ENCODE measurements around the gene S100A11.

S100A11 gene

DNA sequence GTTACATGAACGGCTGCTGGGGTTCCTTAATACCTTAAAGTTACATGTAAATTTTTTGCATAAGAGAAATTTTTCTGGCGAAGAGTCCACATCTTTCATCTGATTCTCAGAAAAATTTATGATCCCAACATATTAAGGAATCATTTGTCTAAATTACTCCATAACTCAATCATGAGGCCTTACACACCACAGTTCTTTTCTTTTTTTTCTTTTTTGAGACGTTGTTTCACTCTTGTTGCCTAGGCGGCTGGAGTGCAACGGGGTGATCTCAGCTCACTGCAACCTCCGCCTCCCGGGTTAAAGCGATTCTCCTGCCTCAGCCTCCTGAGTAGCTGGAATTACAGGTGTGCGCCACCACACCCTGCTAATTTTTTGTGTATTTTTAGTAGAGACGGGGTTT, 2.1 kb upstream of the S100A11 start:
- H4K8ac ChIP-seq (ENCODE audit: low read depth, low read length) = no peak overlapping the region
- H2BK120ac ChIP-seq (ENCODE audit: low read depth, low read length) = no peak overlapping the region
- no peak overlapping the region for H2AK5ac ChIP-seq (ENCODE audit: low read length)
- H3K79me2 ChIP-seq (ENCODE audit: control insufficient read depth, insufficient read depth, low read length) = peaks cover 6% of the 10 kb centered on the region
- no peak overlapping the region for H3K4me2 ChIP-seq (ENCODE audit: low read length)
- H3K18ac ChIP-seq (ENCODE audit: low read length) = no peak overlapping the region
- H3K79me1 ChIP-seq (ENCODE audit: low read length) = peaks cover under 1% of the 10 kb centered on the region
- WGBS (ENCODE audit: extremely low coverage, insufficient coverage, low lambda C conversion rate) = no CpG with 5 or more reads among the region's 10 CpGs
- H3K23ac ChIP-seq (ENCODE audit: low read length) = no peak overlapping the region
- no peaks in the 10 kb centered on the region for H3K36me3 ChIP-seq (ENCODE audit: control insufficient read depth, insufficient read depth, low read length)
- no peaks in the 10 kb centered on the region for H3K27me3 ChIP-seq (ENCODE audit: insufficient read depth, low read length, poor library complexity)
- H4K5ac ChIP-seq (ENCODE audit: low read length) = no peak overlapping the region
- H2BK5ac ChIP-seq (ENCODE audit: low read length) = no peak overlapping the region
- no peak overlapping the region for H3K56ac ChIP-seq (ENCODE audit: low read length)
- no peak overlapping the region for H3K4me3 ChIP-seq (ENCODE audit: low read length)
- DNase-seq = no peak
- H2BK15ac ChIP-seq (replicated peaks; ENCODE audit: low read depth) = no peak overlapping the region
- no peak overlapping the region for H3K4ac ChIP-seq (ENCODE audit: low read depth, low read length)
- peaks cover 3% of the 10 kb centered on the region for H3K4me1 ChIP-seq (ENCODE audit: control insufficient read depth, low read depth, low read length)
- no peak overlapping the region for H3K9ac ChIP-seq (ENCODE audit: low read length)
- H3K27ac ChIP-seq (ENCODE audit: low read depth, low read length) = no peak overlapping the region

DNA sequence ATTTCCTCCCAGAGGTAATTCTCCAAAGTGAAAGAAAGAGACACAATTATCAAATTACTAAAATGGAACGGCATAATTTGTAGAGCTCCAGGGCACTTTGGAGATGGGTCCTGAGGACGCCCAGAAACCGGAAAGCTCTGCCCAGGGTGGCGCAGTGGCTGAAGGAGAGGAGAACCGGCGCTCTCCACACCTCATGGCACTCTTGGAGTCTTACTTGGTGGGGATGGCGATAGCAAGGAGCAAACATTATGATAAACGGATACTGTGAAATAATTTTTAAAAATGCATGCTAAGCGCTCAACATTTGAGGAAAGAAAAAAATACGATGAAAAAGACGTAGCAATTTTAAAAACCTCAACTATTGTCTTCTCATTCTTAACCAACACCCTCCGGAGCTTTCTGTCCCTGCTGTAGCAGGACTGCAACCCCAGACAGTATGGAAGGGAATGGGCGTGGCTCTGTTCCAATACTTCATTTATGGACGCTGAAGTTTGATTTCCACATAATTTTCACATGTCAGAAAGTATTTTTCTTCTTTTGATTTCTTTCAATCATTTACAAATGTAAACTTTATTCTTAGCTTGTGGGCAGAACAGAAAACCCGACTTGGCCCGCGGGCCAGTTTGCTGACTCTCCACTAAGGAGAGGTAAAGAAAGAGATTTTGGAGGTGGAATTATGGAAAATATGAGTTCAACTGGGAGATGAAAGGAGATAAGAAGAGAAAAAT, 1.1 kb downstream of the S100A11 start:
- Histone ChIP-seq H4K5ac (ENCODE audit: low read length) (no peak overlapping the region), H3K4me2 (ENCODE audit: low read length) (peak overlapping the region; percentile 69), H3K56ac (ENCODE audit: low read length) (peak overlapping the region; percentile 99), H2AK5ac (ENCODE audit: low read length) (no peak overlapping the region), H2BK120ac (ENCODE audit: low read depth, low read length) (peak overlapping the region; percentile 92), H2BK5ac (ENCODE audit: low read length) (peak overlapping the region; percentile 87), H3K18ac (ENCODE audit: low read length) (peak overlapping the region; percentile 96), H3K36me3 (ENCODE audit: control insufficient read depth, insufficient read depth, low read length) (peaks cover 12% of the 10 kb centered on the region), H4K8ac (ENCODE audit: low read depth, low read length) (peak overlapping the region; percentile 83), H3K27ac (ENCODE audit: low read depth, low read length) (peak overlapping the region; percentile 99), H3K9ac (ENCODE audit: low read length) (peak overlapping the region; percentile 99), H3K4me3 (ENCODE audit: low read length) (peak overlapping the region; percentile 89), H3K4ac (ENCODE audit: low read depth, low read length) (peak overlapping the region; percentile 98), H3K23ac (ENCODE audit: low read length) (no peak overlapping the region), H3K4me1 (ENCODE audit: control insufficient read depth, low read depth, low read length) (peaks cover 3% of the 10 kb centered on the region), H3K79me2 (ENCODE audit: control insufficient read depth, insufficient read depth, low read length) (peaks cover 6% of the 10 kb centered on the region), H2BK15ac (replicated peaks; ENCODE audit: low read depth) (peak overlapping the region; percentile 27), H3K27me3 (ENCODE audit: insufficient read depth, low read length, poor library complexity) (no peaks in the 10 kb centered on the region), H3K79me1 (ENCODE audit: low read length) (peaks cover 6% of the 10 kb centered on the region)
- WGBS (ENCODE audit: extremely low coverage, insufficient coverage, low lambda C conversion rate) = no CpG with 5 or more reads among the region's 17 CpGs
- peak; percentile 61 for DNase-seq

DNA sequence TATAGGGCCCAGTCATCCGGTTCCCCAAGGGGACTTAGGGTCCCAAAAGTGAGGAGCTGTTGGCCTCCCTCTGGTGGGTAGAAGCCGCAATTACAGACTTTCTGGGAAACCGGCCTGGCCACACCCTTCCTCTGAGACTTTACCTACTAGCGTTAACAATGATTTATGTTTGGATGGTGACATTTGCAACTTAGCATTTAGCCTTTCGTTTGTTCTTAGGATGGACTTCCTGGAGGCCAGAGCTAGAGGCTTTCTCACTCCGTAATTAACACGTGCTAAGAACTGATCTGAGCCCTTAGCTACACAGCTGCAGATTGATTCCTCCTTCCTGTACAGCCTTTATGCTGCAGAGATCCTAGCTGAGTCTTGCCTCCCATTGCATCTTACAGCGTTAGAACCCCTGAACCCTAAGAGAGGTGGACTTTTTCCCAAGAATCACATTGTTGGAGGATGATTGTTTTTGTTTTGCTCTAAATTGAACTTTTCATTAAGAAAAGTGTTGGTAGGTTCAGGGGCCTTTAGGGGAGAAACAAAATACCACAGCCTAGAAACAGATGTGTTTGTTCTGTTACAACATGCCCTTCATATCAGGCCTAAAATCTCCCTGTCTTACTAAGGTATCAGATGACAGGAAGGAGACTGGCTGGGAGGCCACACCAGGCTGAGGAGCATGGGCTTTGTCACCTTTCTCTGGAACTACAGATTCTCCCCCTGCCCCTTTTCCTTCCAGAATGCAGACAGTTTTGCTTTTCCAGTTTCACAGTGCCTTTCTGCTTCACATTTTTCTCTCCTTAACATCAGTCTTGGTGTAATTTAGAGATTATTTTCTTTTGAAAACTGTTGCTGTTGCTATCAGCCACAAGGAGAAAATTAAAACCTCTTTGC, 1.9 kb downstream of the S100A11 start:
- peak overlapping the region; percentile 72 for H3K4ac ChIP-seq (ENCODE audit: low read depth, low read length)
- H3K23ac ChIP-seq (ENCODE audit: low read length) = peak overlapping the region; percentile 73
- peak overlapping the region; percentile 99 for H3K56ac ChIP-seq (ENCODE audit: low read length)
- no peak overlapping the region for H2BK120ac ChIP-seq (ENCODE audit: low read depth, low read length)
- H3K4me1 ChIP-seq (ENCODE audit: control insufficient read depth, low read depth, low read length) = peaks cover 3% of the 10 kb centered on the region
- peaks cover 6% of the 10 kb centered on the region for H3K79me2 ChIP-seq (ENCODE audit: control insufficient read depth, insufficient read depth, low read length)
- peak; percentile 95 for DNase-seq
- peak overlapping the region; percentile 96 for H3K18ac ChIP-seq (ENCODE audit: low read length)
- peaks cover 12% of the 10 kb centered on the region for H3K36me3 ChIP-seq (ENCODE audit: control insufficient read depth, insufficient read depth, low read length)
- H2AK5ac ChIP-seq (ENCODE audit: low read length) = peak overlapping the region; percentile 47
- peak overlapping the region; percentile 97 for H3K4me2 ChIP-seq (ENCODE audit: low read length)
- H3K9ac ChIP-seq (ENCODE audit: low read length) = peak overlapping the region; percentile 99
- H4K5ac ChIP-seq (ENCODE audit: low read length) = peak overlapping the region; percentile 99
- H3K27ac ChIP-seq (ENCODE audit: low read depth, low read length) = peak overlapping the region; percentile 99
- peaks cover 6% of the 10 kb centered on the region for H3K79me1 ChIP-seq (ENCODE audit: low read length)
- no peak overlapping the region for H2BK15ac ChIP-seq (replicated peaks; ENCODE audit: low read depth)
- peak overlapping the region; percentile 99 for H2BK5ac ChIP-seq (ENCODE audit: low read length)
- no peak overlapping the region for H4K8ac ChIP-seq (ENCODE audit: low read depth, low read length)
- no peaks in the 10 kb centered on the region for H3K27me3 ChIP-seq (ENCODE audit: insufficient read depth, low read length, poor library complexity)
- H3K4me3 ChIP-seq (ENCODE audit: low read length) = peak overlapping the region; percentile 53
- no CpG with 5 or more reads among the region's 8 CpGs for WGBS (ENCODE audit: extremely low coverage, insufficient coverage, low lambda C conversion rate)

DNA sequence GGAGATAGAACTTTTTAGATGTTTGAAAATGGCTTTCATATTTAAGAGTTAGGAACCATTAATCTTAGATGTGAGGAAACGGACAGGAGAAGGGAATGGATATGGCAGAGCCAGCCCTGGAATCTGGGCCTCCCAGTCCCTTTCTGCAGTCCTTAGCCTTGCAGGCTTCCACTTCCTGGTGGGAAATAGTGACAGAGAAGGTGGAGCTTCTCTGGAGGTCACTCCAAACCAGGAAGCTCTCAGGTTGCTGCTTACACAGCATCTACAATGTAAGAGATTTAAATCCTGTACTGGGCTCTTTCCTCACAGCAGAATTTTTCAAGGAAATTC, 2.5 kb downstream of the S100A11 start:
- Histone ChIP-seq H3K4ac (ENCODE audit: low read depth, low read length) (no peak overlapping the region), H2AK5ac (ENCODE audit: low read length) (no peak overlapping the region), H4K5ac (ENCODE audit: low read length) (peak overlapping the region; percentile 44), H3K56ac (ENCODE audit: low read length) (peak overlapping the region; percentile 81), H4K8ac (ENCODE audit: low read depth, low read length) (no peak overlapping the region), H3K79me2 (ENCODE audit: control insufficient read depth, insufficient read depth, low read length) (peaks cover 6% of the 10 kb centered on the region), H3K9ac (ENCODE audit: low read length) (peak overlapping the region; percentile 99), H2BK15ac (replicated peaks; ENCODE audit: low read depth) (no peak overlapping the region), H3K27me3 (ENCODE audit: insufficient read depth, low read length, poor library complexity) (no peaks in the 10 kb centered on the region), H3K23ac (ENCODE audit: low read length) (no peak overlapping the region), H3K79me1 (ENCODE audit: low read length) (peaks cover 6% of the 10 kb centered on the region), H3K4me1 (ENCODE audit: control insufficient read depth, low read depth, low read length) (peaks cover 3% of the 10 kb centered on the region), H3K4me2 (ENCODE audit: low read length) (peak overlapping the region; percentile 36), H2BK5ac (ENCODE audit: low read length) (no peak overlapping the region), H3K18ac (ENCODE audit: low read length) (peak overlapping the region; percentile 81), H3K4me3 (ENCODE audit: low read length) (peak overlapping the region; percentile 10), H3K27ac (ENCODE audit: low read depth, low read length) (peak overlapping the region; percentile 99), H3K36me3 (ENCODE audit: control insufficient read depth, insufficient read depth, low read length) (peaks cover 12% of the 10 kb centered on the region), H2BK120ac (ENCODE audit: low read depth, low read length) (no peak overlapping the region)
- WGBS (ENCODE audit: extremely low coverage, insufficient coverage, low lambda C conversion rate) = no CpG with 5 or more reads among the region's 1 CpG
- DNase-seq = no peak

DNA sequence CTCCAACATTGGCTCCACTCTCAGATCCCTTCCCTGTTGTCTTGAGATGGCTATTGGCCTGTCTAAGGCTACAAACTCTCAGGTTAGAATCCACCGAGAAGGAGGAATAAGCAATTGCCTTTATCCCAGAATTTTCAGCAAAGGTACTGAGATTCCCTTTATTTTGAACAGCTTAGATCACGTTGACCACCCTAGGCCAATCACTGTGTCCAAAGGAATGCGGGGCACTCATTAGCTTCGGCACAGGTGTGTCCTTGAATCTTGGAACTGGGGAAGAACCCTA, 6.9 kb downstream of the S100A11 start:
- Histone ChIP-seq H3K18ac (ENCODE audit: low read length) (no peak overlapping the region), H3K4me1 (ENCODE audit: control insufficient read depth, low read depth, low read length) (peaks cover 2% of the 10 kb centered on the region), H2BK5ac (ENCODE audit: low read length) (no peak overlapping the region), H3K4me3 (ENCODE audit: low read length) (no peak overlapping the region), H3K79me2 (ENCODE audit: control insufficient read depth, insufficient read depth, low read length) (no peaks in the 10 kb centered on the region), H3K4ac (ENCODE audit: low read depth, low read length) (no peak overlapping the region), H3K23ac (ENCODE audit: low read length) (no peak overlapping the region), H3K79me1 (ENCODE audit: low read length) (peaks cover 6% of the 10 kb centered on the region), H3K36me3 (ENCODE audit: control insufficient read depth, insufficient read depth, low read length) (peaks cover 12% of the 10 kb centered on the region), H2BK120ac (ENCODE audit: low read depth, low read length) (no peak overlapping the region), H3K27ac (ENCODE audit: low read depth, low read length) (no peak overlapping the region), H4K8ac (ENCODE audit: low read depth, low read length) (no peak overlapping the region), H3K4me2 (ENCODE audit: low read length) (no peak overlapping the region), H2BK15ac (replicated peaks; ENCODE audit: low read depth) (no peak overlapping the region), H3K27me3 (ENCODE audit: insufficient read depth, low read length, poor library complexity) (no peaks in the 10 kb centered on the region), H4K5ac (ENCODE audit: low read length) (no peak overlapping the region), H2AK5ac (ENCODE audit: low read length) (no peak overlapping the region), H3K56ac (ENCODE audit: low read length) (no peak overlapping the region), H3K9ac (ENCODE audit: low read length) (no peak overlapping the region)
- no CpG with 5 or more reads among the region's 4 CpGs for WGBS (ENCODE audit: extremely low coverage, insufficient coverage, low lambda C conversion rate)
- no peak for DNase-seq
